Stomach (tissue), 9 donors: ENCODE measurements around the gene SIK2. TPM values are rescaled to one million over a fixed set of nuclear protein-coding genes. Genes with fewer than 3 reads are reported as not detected.
A peak's percentile ranks its signal among the peaks of the same experiment; 100 is the strongest.

Experiments used
- DNase-seq, 2 donors: peaks; one replicate each; pipeline versions ENCODE4 v3.0.0 to v3.0.0-alpha.2; 2013 to 2019
- H3K27ac ChIP-seq, 5 donors: fragments of 200-600 bp in 4 of 5; sonication (generic) in 4 of 5; one replicate each; pipeline ENCODE4 v1.5.1; 2013 to 2019; ENCODE audit warnings: mild to moderate bottlenecking in 1 of 5, moderate library complexity in 1 of 5
- H3K27me3 ChIP-seq, 3 donors: fragments of 200-600 bp; sonication (generic); one replicate each; pipeline ENCODE4 v1.5.1; 2017 to 2019; ENCODE audit warnings: mixed run types in 1 of 3
- H3K36me3 ChIP-seq, 4 donors: fragments of 200-600 bp; sonication (generic); 1 replicate in 3 of 4; 2 replicates in 1 of 4; pipeline ENCODE4 v1.5.1; 2016 to 2019
- H3K4me1 ChIP-seq, 4 donors: fragments of 200-600 bp; sonication (generic); one replicate each; pipeline ENCODE4 v1.5.1; 2016 to 2019
- H3K4me3 ChIP-seq, 4 donors: fragments of 200-600 bp; sonication (generic) in 3 of 4; one replicate each; pipeline ENCODE4 v1.5.1; 2016 to 2019; ENCODE audit warnings: mild to moderate bottlenecking in 1 of 4
- H3K9me3 ChIP-seq, 4 donors: fragments of 200-600 bp; sonication (generic); one replicate each; pipeline ENCODE4 v1.5.1; 2016 to 2019
- EP300 ChIP-seq: sonication (generic); formaldehyde crosslinking; IDR thresholded peaks from one replicate; pipeline ENCODE4 v1.6.1; 2017; ENCODE audit warnings: antibody characterized with exemption
- POLR2A ChIP-seq, 4 donors: fragments of 450-650 bp; IDR thresholded peaks; one replicate each; pipeline ENCODE4 v1.6.1; 2016; ENCODE audit warnings: antibody characterized with exemption in 4 of 4, control low read depth in 2 of 4, mild to moderate bottlenecking in 1 of 4, moderate library complexity in 1 of 4
- POLR2AphosphoS5 ChIP-seq, 3 donors: sonication (generic); formaldehyde crosslinking; IDR thresholded peaks; one replicate each; pipeline ENCODE4 v1.6.1; 2016; ENCODE audit warnings: antibody characterized with exemption in 3 of 3
- WGBS, 5 donors: extraction: QIAGEN DNeasy Blood & Tissue Kit in 3 of 5; methylation state at CpG; one replicate each; pipeline versions ENCODE4 v1.1.5 to v1.1.7; 2013 to 2018; 5-methylcytosine and 5-hydroxymethylcytosine counted together
- intact Hi-C: fragments of 100-400 bp; cut with DNase I; formaldehyde crosslinking; loops from one replicate; pipeline ENCODE4 v1.15.1; 2023; ENCODE audit warnings: low total_unique reads
- polyA plus RNA-seq, 3 donors: library from polyadenylated mRNA; stranded (reverse); fragments of 200-250 nt; gene quantifications; one replicate each; pipeline ENCODE4 v1.2.3, GENCODE V29; 2013
- total RNA-seq, 5 donors: library from RNA; depleted of rRNA; stranded (reverse); fragments of >200 nt; gene quantifications; one replicate each; pipeline versions ENCODE4 v1.1.0 to v1.2.3, GENCODE V29; 2014 to 2016
- TF ChIP-seq, protein P1 (sequence below), 7 experiments: fragments of 450-650 bp in 4 of 7; fragments of 200-600 bp in 3 of 7; sonication (generic) in 3 of 7; IDR thresholded peaks; one replicate each; pipeline ENCODE4 v1.5.1; 2016 to 2019; ENCODE audit warnings: antibody characterized with exemption in 7 of 7, control low read depth in 2 of 7, mild to moderate bottlenecking in 1 of 7
- donor health status: healthy with polysubstance abuse.
- donor health status: Bipolar disorder and iron deficiency.
- donor health status: healthy.

The SIK2 gene
- total and polyA plus RNA-seq, 8 donors, result 5.5 to 86.9 (median 18.4) TPM

DNA sequence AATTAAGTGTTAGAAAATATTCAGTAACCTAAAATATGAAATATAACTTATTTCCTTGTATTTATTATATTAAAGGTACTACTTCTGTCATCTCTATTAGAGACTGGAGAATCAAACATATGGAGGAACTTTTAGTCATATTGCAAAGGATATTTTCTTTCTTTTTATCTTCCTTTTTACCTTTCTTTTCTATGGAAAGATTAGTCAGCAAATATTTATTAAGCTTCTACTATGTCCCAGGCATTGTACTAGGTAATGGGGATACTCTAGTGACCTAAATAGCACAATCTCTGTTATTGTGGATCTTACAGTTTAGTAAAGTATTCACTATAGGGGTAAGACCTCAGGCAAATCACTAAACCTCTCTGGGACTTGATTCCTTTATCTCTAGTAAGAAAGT lies 18.3 kb downstream of the SIK2 start:
- DNase-seq, result no peak
- no peak overlapping the region for H3K4me3 ChIP-seq
- intact Hi-C loops, result no loop called here
- no peaks in the 10 kb centered on the region for H3K27me3 ChIP-seq
- TF ChIP-seq POLR2A (IDR thresholded peaks at IDR 0.05) (no peak), POLR2AphosphoS5 (IDR thresholded peaks at IDR 0.05) (no peak), EP300 (no peak)
- TF ChIP-seq, protein P1, sequence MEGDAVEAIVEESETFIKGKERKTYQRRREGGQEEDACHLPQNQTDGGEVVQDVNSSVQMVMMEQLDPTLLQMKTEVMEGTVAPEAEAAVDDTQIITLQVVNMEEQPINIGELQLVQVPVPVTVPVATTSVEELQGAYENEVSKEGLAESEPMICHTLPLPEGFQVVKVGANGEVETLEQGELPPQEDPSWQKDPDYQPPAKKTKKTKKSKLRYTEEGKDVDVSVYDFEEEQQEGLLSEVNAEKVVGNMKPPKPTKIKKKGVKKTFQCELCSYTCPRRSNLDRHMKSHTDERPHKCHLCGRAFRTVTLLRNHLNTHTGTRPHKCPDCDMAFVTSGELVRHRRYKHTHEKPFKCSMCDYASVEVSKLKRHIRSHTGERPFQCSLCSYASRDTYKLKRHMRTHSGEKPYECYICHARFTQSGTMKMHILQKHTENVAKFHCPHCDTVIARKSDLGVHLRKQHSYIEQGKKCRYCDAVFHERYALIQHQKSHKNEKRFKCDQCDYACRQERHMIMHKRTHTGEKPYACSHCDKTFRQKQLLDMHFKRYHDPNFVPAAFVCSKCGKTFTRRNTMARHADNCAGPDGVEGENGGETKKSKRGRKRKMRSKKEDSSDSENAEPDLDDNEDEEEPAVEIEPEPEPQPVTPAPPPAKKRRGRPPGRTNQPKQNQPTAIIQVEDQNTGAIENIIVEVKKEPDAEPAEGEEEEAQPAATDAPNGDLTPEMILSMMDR (IDR thresholded peaks at IDR 0.05), result no peak
- H3K27ac ChIP-seq, result no peak overlapping the region
- peaks cover 35 to 71% (median 58%) of the 10 kb centered on the region in 4 donors for H3K36me3 ChIP-seq
- peaks cover 0 to 9% (median 0%) of the 10 kb centered on the region in 4 donors for H3K4me1 ChIP-seq
- no peaks in the 10 kb centered on the region for H3K9me3 ChIP-seq

DNA sequence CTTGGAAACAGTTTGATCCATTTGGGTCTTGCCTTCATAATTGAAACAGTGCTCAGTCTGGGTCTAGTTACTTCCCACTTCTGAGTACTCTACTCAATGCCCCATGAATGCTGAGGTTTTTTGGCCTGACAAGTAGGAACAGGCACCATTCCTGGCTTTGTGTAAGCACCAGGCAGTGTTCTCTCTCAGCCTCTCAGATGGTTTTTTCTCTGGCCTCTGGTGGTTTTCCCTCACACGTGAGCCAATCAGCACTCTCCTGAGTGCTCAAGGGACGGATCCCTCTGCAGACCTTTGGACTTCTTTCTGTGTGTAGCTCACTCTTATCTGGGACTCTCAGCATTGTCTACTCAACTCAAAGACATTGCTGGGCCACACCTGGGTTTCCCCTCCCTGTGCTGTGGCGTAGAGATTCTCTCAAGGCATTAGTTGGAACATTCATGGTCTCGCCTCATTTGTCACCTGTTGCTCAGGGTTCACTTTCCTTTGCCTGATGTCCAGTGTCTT lies 21.3 kb downstream of the SIK2 start:
- Histone ChIP-seq H3K4me1 (peaks cover 10 to 30% (median 18%) of the 10 kb centered on the region in 4 donors), H3K4me3 (no peak overlapping the region), H3K9me3 (no peaks in the 10 kb centered on the region), H3K36me3 (peaks cover 21 to 45% (median 36%) of the 10 kb centered on the region in 4 donors), H3K27ac (peak overlapping the region in 1 of 5 donors; percentile 1), H3K27me3 (no peaks in the 10 kb centered on the region)
- DNase-seq, result peak; percentile 48 to 65
- intact Hi-C loops, result no loop called here
- 54 to 78% (median 67%) methylated on average over 4 of the region's 4 CpGs for WGBS, 5 donors
- TF ChIP-seq, protein P1 (IDR thresholded peaks at IDR 0.05), result no peak
- TF ChIP-seq POLR2A (IDR thresholded peaks at IDR 0.05) (no peak), POLR2AphosphoS5 (IDR thresholded peaks at IDR 0.05) (peak in 2 of 3 donors; percentile 21 to 28), EP300 (no peak)

DNA sequence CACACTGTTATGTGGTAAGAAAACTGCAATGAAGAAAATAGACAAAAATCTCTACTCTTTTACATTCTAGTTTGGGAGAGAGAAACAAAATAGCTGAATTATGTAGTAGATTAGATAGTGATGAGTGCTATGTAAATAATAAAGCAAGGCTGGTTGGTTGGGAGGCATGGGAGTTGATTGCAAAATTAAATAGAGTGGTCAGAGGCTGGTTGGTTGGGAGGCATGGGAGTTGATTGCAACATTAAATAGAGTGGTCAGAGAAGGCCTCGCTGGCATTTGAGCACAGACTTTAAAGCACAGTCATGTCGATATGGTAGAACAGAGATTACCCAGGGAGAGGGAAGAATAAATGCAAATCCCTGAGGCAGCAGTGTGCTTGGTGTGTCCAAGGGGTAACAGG lies 22.4 kb downstream of the SIK2 start:
- no peaks in the 10 kb centered on the region for H3K9me3 ChIP-seq
- peaks cover 13 to 33% (median 19%) of the 10 kb centered on the region in 4 donors for H3K4me1 ChIP-seq
- intact Hi-C loops, result no loop called here
- peaks cover 10 to 35% (median 27%) of the 10 kb centered on the region in 4 donors for H3K36me3 ChIP-seq
- DNase-seq, result no peak
- WGBS, 5 donors, result 66 to 83% (median 75%) methylated on average over 2 of the region's 2 CpGs
- H3K27me3 ChIP-seq, result no peaks in the 10 kb centered on the region
- TF ChIP-seq, protein P1 (IDR thresholded peaks at IDR 0.05), result no peak
- no peak for TF ChIP-seq POLR2AphosphoS5 (IDR thresholded peaks at IDR 0.05)
- no peak for TF ChIP-seq POLR2A (IDR thresholded peaks at IDR 0.05)
- no peak for TF ChIP-seq EP300
- no peak overlapping the region for H3K27ac ChIP-seq
- H3K4me3 ChIP-seq, result no peak overlapping the region

DNA sequence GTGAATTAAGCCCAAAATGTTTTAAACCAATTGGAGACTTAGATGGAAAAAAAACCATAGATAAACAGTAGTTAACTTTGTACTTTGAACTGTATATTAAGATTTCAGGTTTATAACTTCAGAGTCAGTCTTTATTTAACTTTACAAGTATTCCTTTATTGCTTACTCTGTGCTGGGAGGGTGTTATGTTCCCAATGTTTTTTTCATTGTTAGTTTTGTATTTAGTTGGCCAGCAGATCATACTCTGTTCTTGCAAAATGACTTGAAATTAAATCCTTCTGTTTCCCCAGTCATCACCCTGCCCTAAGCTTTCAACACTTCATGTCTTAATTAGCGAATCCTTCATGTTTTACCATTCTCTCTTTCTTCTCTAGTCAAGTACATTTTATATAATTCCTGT lies 25.3 kb downstream of the SIK2 start:
- Histone ChIP-seq H3K9me3 (no peaks in the 10 kb centered on the region), H3K27ac (no peak overlapping the region), H3K36me3 (peaks cover 0 to 13% (median 7%) of the 10 kb centered on the region in 4 donors), H3K27me3 (no peaks in the 10 kb centered on the region), H3K4me3 (no peak overlapping the region), H3K4me1 (peaks cover 14 to 57% (median 35%) of the 10 kb centered on the region in 4 donors)
- 79 to 100% (median 91%) methylated on average over 1 of the region's 1 CpG for WGBS, 5 donors
- no peak for DNase-seq
- intact Hi-C loops, result no loop called here
- TF ChIP-seq POLR2AphosphoS5 (IDR thresholded peaks at IDR 0.05), result no peak
- TF ChIP-seq, protein P1 (IDR thresholded peaks at IDR 0.05), result no peak
- TF ChIP-seq POLR2A (IDR thresholded peaks at IDR 0.05), result no peak
- no peak for TF ChIP-seq EP300
